IPS DF 6.9 (cell line): ENCODE data around the gene BRF1.

Source experiments
- DNase-seq: peaks from one replicate; pipeline ENCODE4 v3.0.0-alpha.2; 2013; ENCODE audit warnings: low read depth, low spot score
- H3K27ac ChIP-seq: one replicate; pipeline ENCODE4 v1.5.1; 2013; ENCODE audit warnings: low read length, control low read depth
- H3K27me3 ChIP-seq: 2 replicates; pipeline ENCODE4 v1.6.1; 2013; ENCODE audit warnings: mild to moderate bottlenecking, low read length; ENCODE audit not compliant: control insufficient read depth, insufficient read depth
- H3K36me3 ChIP-seq: 2 replicates; pipeline ENCODE4 v1.6.1; 2013; ENCODE audit warnings: low read length; ENCODE audit not compliant: control insufficient read depth, insufficient read depth
- H3K4me1 ChIP-seq: 2 replicates; pipeline ENCODE4 v1.6.1; 2013; ENCODE audit warnings: low read length; ENCODE audit not compliant: control insufficient read depth, insufficient read depth
- H3K4me3 ChIP-seq: 2 replicates; pipeline ENCODE4 v1.5.1; 2013; ENCODE audit warnings: mild to moderate bottlenecking, low read length
- H3K9me3 ChIP-seq: 2 replicates; pipeline ENCODE4 v1.6.1; 2013; ENCODE audit warnings: low read length, inconsistent platforms; ENCODE audit not compliant: control insufficient read depth, insufficient read depth
- WGBS: extraction: QIAGEN DNeasy Blood & Tissue Kit; methylation state at CpG from one replicate; pipeline ENCODE4 v1.1.7; 2013; ENCODE audit warnings: mixed read lengths, missing lambda C conversion rate; ENCODE audit not compliant: insufficient read length, insufficient coverage; 5-methylcytosine and 5-hydroxymethylcytosine counted together

Gene BRF1

GRCh38 chr14:105184461-105184860 is 116.3 kb downstream of the BRF1 start:
- no CpG with 5 or more reads among the region's 9 CpGs for WGBS
- no peak overlapping the region for H3K4me3 ChIP-seq

GRCh38 chr14:105182296-105183020 is 118.3 kb downstream of the BRF1 start:
- Histone ChIP-seq H3K36me3 (no peaks in the 10 kb centered on the region; the same call in 1 of the 2 replicates), H3K4me3 (no peak overlapping the region), H3K4me1 (peaks cover 1% of the 10 kb centered on the region; the same call in 1 of the 2 replicates), H3K27ac (no peak overlapping the region), H3K27me3 (peaks cover 3% of the 10 kb centered on the region; the same call in 1 of the 2 replicates), H3K9me3 (no peaks in the 10 kb centered on the region)
- no CpG with 5 or more reads among the region's 25 CpGs for WGBS
- no peak for DNase-seq

More at GRCh38 chr14:105184461-105184860, 116.3 kb downstream of the BRF1 start:
- Histone ChIP-seq H3K9me3 (no peaks in the 10 kb centered on the region), H3K27me3 (peaks cover 3% of the 10 kb centered on the region; the same call in 1 of the 2 replicates), H3K36me3 (no peaks in the 10 kb centered on the region), H3K27ac (no peak overlapping the region), H3K4me1 (peaks cover 1% of the 10 kb centered on the region; the same call in 1 of the 2 replicates)
- no peak for DNase-seq

GRCh38 chr14:105181549-105182295 is 119.1 kb downstream of the BRF1 start:
- Histone ChIP-seq H3K4me3 (peak overlapping the region; percentile 65; the same call in 1 of the 2 replicates), H3K36me3 (no peaks in the 10 kb centered on the region; the same call in 1 of the 2 replicates), H3K27me3 (peaks cover 3% of the 10 kb centered on the region; the same call in 1 of the 2 replicates), H3K9me3 (no peaks in the 10 kb centered on the region), H3K27ac (no peak overlapping the region), H3K4me1 (peaks cover 1% of the 10 kb centered on the region; the same call in 1 of the 2 replicates)
- no CpG with 5 or more reads among the region's 21 CpGs for WGBS
- no peak for DNase-seq

- peaks cover 3% of the 10 kb centered on the region; the same call in 1 of the 2 replicates for H3K27me3 ChIP-seq
- H3K4me3 ChIP-seq: peak within 1 kb of the TSS; percentile 65; the same call in 1 of the 2 replicates
- peaks cover under 1% of the 10 kb centered on the region; the same call in 1 of the 2 replicates for H3K4me1 ChIP-seq
- no peaks in the 10 kb centered on the region; the same call in 1 of the 2 replicates for H3K36me3 ChIP-seq
- no peak within 1 kb of the TSS for H3K27ac ChIP-seq
- no CpG with 5 or more reads among the region's 106 CpGs for WGBS
- H3K9me3 ChIP-seq: no peaks in the 10 kb centered on the region
- no peak for DNase-seq
Observed at GRCh38 chr14:105180592-105181548, 119.9 kb downstream of the BRF1 start, which contains the start of gene NUDT14. NUDT14 (minus strand) TSS chr14:105181312; CDS start chr14:105181209, 103 bp downstream.

GRCh38 chr14:105179191-105179590 is 121.6 kb downstream of the BRF1 start:
- H3K4me1 ChIP-seq: no peaks in the 10 kb centered on the region; the same call in 1 of the 2 replicates
- peaks cover 3% of the 10 kb centered on the region; the same call in 1 of the 2 replicates for H3K27me3 ChIP-seq
- DNase-seq: no peak
- H3K4me3 ChIP-seq: no peak overlapping the region
- no peaks in the 10 kb centered on the region; the same call in 1 of the 2 replicates for H3K36me3 ChIP-seq
- H3K27ac ChIP-seq: no peak overlapping the region
- H3K9me3 ChIP-seq: no peaks in the 10 kb centered on the region
- no CpG with 5 or more reads among the region's 13 CpGs for WGBS

GRCh38 chr14:105178868-105179140 is 122.0 kb downstream of the BRF1 start:
- Histone ChIP-seq H3K9me3 (no peaks in the 10 kb centered on the region), H3K27ac (no peak overlapping the region), H3K4me1 (no peaks in the 10 kb centered on the region; the same call in 1 of the 2 replicates), H3K4me3 (no peak overlapping the region), H3K36me3 (no peaks in the 10 kb centered on the region; the same call in 1 of the 2 replicates), H3K27me3 (peaks cover 3% of the 10 kb centered on the region; the same call in 1 of the 2 replicates)
- DNase-seq: no peak
- WGBS: no CpG with 5 or more reads among the region's 11 CpGs

GRCh38 chr14:105178069-105178867 is 122.5 kb downstream of the BRF1 start:
- no peaks in the 10 kb centered on the region; the same call in 1 of the 2 replicates for H3K4me1 ChIP-seq
- H3K36me3 ChIP-seq: no peaks in the 10 kb centered on the region; the same call in 1 of the 2 replicates
- H3K4me3 ChIP-seq: no peak overlapping the region
- WGBS: no CpG with 5 or more reads among the region's 19 CpGs
- DNase-seq: no peak
- H3K27ac ChIP-seq: no peak overlapping the region
- peaks cover 3% of the 10 kb centered on the region; the same call in 1 of the 2 replicates for H3K27me3 ChIP-seq
- H3K9me3 ChIP-seq: no peaks in the 10 kb centered on the region

- Histone ChIP-seq H3K4me3 (no peak overlapping the region), H3K27me3 (peaks cover 3% of the 10 kb centered on the region; the same call in 1 of the 2 replicates)
- DNase-seq: no peak
Observed at GRCh38 chr14:105177082-105177481, 123.7 kb downstream of the BRF1 start.

GRCh38 chr14:105176513-105176912 is 124.3 kb downstream of the BRF1 start:
- no peaks in the 10 kb centered on the region for H3K27me3 ChIP-seq
- no peaks in the 10 kb centered on the region; the same call in 1 of the 2 replicates for H3K36me3 ChIP-seq
- no CpG with 5 or more reads among the region's 15 CpGs for WGBS
- no peak overlapping the region for H3K4me3 ChIP-seq
- no peaks in the 10 kb centered on the region for H3K9me3 ChIP-seq
- H3K4me1 ChIP-seq: no peaks in the 10 kb centered on the region; the same call in 1 of the 2 replicates
- DNase-seq: no peak
- H3K27ac ChIP-seq: no peak overlapping the region

More at GRCh38 chr14:105177082-105177481, 123.7 kb downstream of the BRF1 start:
- no peaks in the 10 kb centered on the region; the same call in 1 of the 2 replicates for H3K4me1 ChIP-seq
- H3K27ac ChIP-seq: no peak overlapping the region
- no CpG with 5 or more reads among the region's 11 CpGs for WGBS
- no peaks in the 10 kb centered on the region; the same call in 1 of the 2 replicates for H3K36me3 ChIP-seq
- H3K9me3 ChIP-seq: no peaks in the 10 kb centered on the region
